OCI-LY3 (cell line): ENCODE measurements around the gene N4BP2L2.

Source experiments
- H2AFZ ChIP-seq: fragments of 200-600, 300-600 bp; shearing (Covaris generic); 2 replicates; pipeline ENCODE4 v1.6.0; 2014; ENCODE audit warnings: antibody characterized with exemption, low read depth, low read length
- H3K27ac ChIP-seq: fragments of 200-600, 300-600 bp; sonication (generic); 2 replicates; pipeline ENCODE4 v1.5.1; 2014; ENCODE audit warnings: mild to moderate bottlenecking, low read length, moderate library complexity, mixed read lengths
- H3K27me3 ChIP-seq: fragments of 200-600, 300-600 bp; sonication (generic); 2 replicates; pipeline ENCODE4 v1.6.1; 2014; ENCODE audit warnings: low read depth, low read length, mixed read lengths
- H3K36me3 ChIP-seq: fragments of 200-600, 300-600 bp; sonication (generic); replicated peaks from 2 replicates; pipeline ENCODE3; 2014; ENCODE audit warnings: low read depth, low read length, mixed read lengths
- H3K4me1 ChIP-seq: fragments of 300-600, 200-600 bp; sonication (generic); 2 replicates; pipeline ENCODE4 v1.6.1; 2014; ENCODE audit warnings: low read length, mixed read lengths
- H3K4me2 ChIP-seq: fragments of 200-600, 300-600 bp; sonication (generic); 2 replicates; pipeline ENCODE4 v1.6.1; 2014; ENCODE audit warnings: low read length, mixed read lengths
- H3K4me3 ChIP-seq: fragments of 300-600, 200-600 bp; sonication (generic); 2 replicates; pipeline ENCODE4 v1.5.1; 2014; ENCODE audit warnings: antibody characterized with exemption, mild to moderate bottlenecking, low read length, moderate library complexity
- H3K79me2 ChIP-seq: fragments of 300-600, 200-600 bp; shearing (Covaris generic); 2 replicates; pipeline ENCODE4 v1.6.1; 2014; ENCODE audit warnings: mild to moderate bottlenecking, low read length, mixed read lengths
- H3K9ac ChIP-seq: fragments of 300-600, 200-600 bp; shearing (Covaris generic); 2 replicates; pipeline ENCODE4 v1.6.0; 2014; ENCODE audit warnings: mild to moderate bottlenecking, low read length, moderate library complexity
- H3K9me3 ChIP-seq: fragments of 200-600, 300-600 bp; shearing (Covaris generic); 2 replicates; pipeline ENCODE4 v1.6.1; 2014; ENCODE audit warnings: low read length, mixed read lengths; ENCODE audit not compliant: insufficient read depth
- H4K20me1 ChIP-seq: fragments of 200-600, 300-600 bp; sonication (generic); 2 replicates; pipeline ENCODE4 v1.6.1; 2016; ENCODE audit warnings: low read length, mixed read lengths; ENCODE audit not compliant: insufficient read depth
- CTCF ChIP-seq: fragments of 200-600, 300-600 bp; sonication (generic); IDR thresholded peaks from 2 replicates; pipeline ENCODE4 v1.5.1; 2014; ENCODE audit warnings: antibody characterized with exemption, low read length, low read depth
- EZH2phosphoT487 ChIP-seq: fragments of 200-600 bp; shearing (Covaris generic); IDR thresholded peaks from 2 replicates; pipeline ENCODE4 v1.6.1; 2018; ENCODE audit warnings: antibody characterized with exemption, mixed run types, low read depth

Gene N4BP2L2

GRCh38 chr13:32443111-32443510, 95.5 kb downstream of the N4BP2L2 start:
- TF ChIP-seq EZH2phosphoT487 (no peak), CTCF (peak; percentile 80)
- H3K27me3 ChIP-seq: no peaks in the 10 kb centered on the region
- no peak overlapping the region for H3K4me3 ChIP-seq
- no peak overlapping the region for H3K9ac ChIP-seq
- H3K4me2 ChIP-seq: peak overlapping the region; percentile 53
- peak overlapping the region; percentile 77 for H2AFZ ChIP-seq
- no peak overlapping the region for H3K27ac ChIP-seq
- no peaks in the 10 kb centered on the region for H3K36me3 ChIP-seq
- peaks cover 28% of the 10 kb centered on the region for H3K4me1 ChIP-seq
- H4K20me1 ChIP-seq: no peaks in the 10 kb centered on the region
- no peaks in the 10 kb centered on the region for H3K9me3 ChIP-seq
- no peaks in the 10 kb centered on the region for H3K79me2 ChIP-seq

- TF ChIP-seq EZH2phosphoT487 (no peak), CTCF (no peak)
- Histone ChIP-seq H3K4me2 (no peak overlapping the region), H3K36me3 (no peaks in the 10 kb centered on the region)
Measured at GRCh38 chr13:32438871-32439270, 99.7 kb downstream of the N4BP2L2 start.

GRCh38 chr13:32432856-32433255, 105.7 kb downstream of the N4BP2L2 start:
- Histone ChIP-seq H2AFZ (no peak overlapping the region), H3K4me1 (peaks cover 17% of the 10 kb centered on the region), H3K27ac (no peak overlapping the region), H3K9me3 (no peaks in the 10 kb centered on the region), H3K4me3 (no peak overlapping the region), H3K27me3 (no peaks in the 10 kb centered on the region), H3K4me2 (no peak overlapping the region), H3K79me2 (peaks cover under 1% of the 10 kb centered on the region; the same call in 1 of the 2 replicates), H4K20me1 (no peaks in the 10 kb centered on the region), H3K36me3 (no peaks in the 10 kb centered on the region), H3K9ac (no peak overlapping the region)
- no peak for TF ChIP-seq EZH2phosphoT487
- TF ChIP-seq CTCF: no peak

More at GRCh38 chr13:32438871-32439270, 99.7 kb downstream of the N4BP2L2 start:
- no peaks in the 10 kb centered on the region for H3K79me2 ChIP-seq
- no peaks in the 10 kb centered on the region for H3K27me3 ChIP-seq
- no peak overlapping the region for H3K4me3 ChIP-seq
- H3K9me3 ChIP-seq: no peaks in the 10 kb centered on the region
- H3K27ac ChIP-seq: no peak overlapping the region
- no peaks in the 10 kb centered on the region for H4K20me1 ChIP-seq
- no peak overlapping the region for H3K9ac ChIP-seq
- H2AFZ ChIP-seq: no peak overlapping the region
- H3K4me1 ChIP-seq: peaks cover 14% of the 10 kb centered on the region

GRCh38 chr13:32431361-32431760, 107.2 kb downstream of the N4BP2L2 start:
- Histone ChIP-seq H3K4me3 (no peak overlapping the region), H3K9ac (no peak overlapping the region), H4K20me1 (no peaks in the 10 kb centered on the region), H3K9me3 (no peaks in the 10 kb centered on the region), H3K36me3 (no peaks in the 10 kb centered on the region), H3K4me2 (no peak overlapping the region), H3K27me3 (no peaks in the 10 kb centered on the region), H3K4me1 (peaks cover 19% of the 10 kb centered on the region), H3K79me2 (peaks cover 16% of the 10 kb centered on the region), H3K27ac (no peak overlapping the region), H2AFZ (no peak overlapping the region)
- TF ChIP-seq EZH2phosphoT487: no peak
- no peak for TF ChIP-seq CTCF
